ENCODE measurements around the gene EFCAB11. TPM values are rescaled to one million over a fixed set of nuclear protein-coding genes. Genes with fewer than 3 reads are reported as not detected.

EFCAB11 gene
- total and polyA plus RNA-seq, 2 experiments from 2014 or later = 7.2 to 10.8 TPM

DNA sequence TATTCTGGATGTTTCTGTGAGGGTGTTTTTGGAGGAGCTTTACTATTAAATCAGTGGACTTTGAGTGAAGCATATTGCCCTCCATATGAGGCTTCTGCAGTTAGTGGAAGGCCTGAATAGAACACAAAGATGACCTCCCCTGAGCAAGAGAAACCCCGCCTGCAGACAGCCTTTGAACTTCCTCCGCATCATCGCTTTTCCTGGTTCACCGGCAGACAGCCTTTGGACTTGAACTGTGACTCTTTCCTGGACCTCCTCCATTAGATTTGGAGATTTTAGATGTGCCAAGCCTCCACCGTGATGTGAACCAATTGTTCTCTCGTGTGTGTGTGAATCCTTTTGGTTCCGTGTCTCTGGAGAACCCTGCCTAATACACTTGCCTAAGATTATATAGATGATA lies 208.4 kb downstream of the EFCAB11 start:
- Histone ChIP-seq H3K79me2 (no peaks in the 10 kb centered on the region), H2AFZ (no peak overlapping the region), H3K9me2 (replicated peaks; ENCODE audit: insufficient read depth) (no peaks in the 10 kb centered on the region), H3K4me2 (no peak overlapping the region), H3K27me3 (no peaks in the 10 kb centered on the region), H3K9me3 (ENCODE audit: low read depth) (no peaks in the 10 kb centered on the region), H3K27ac (no peak overlapping the region), H3K36me3 (replicated peaks; ENCODE audit: insufficient read depth, low read depth) (no peaks in the 10 kb centered on the region), H3K4me1 (ENCODE audit: insufficient read depth) (no peaks in the 10 kb centered on the region), H4K20me1 (ENCODE audit: insufficient read depth, poor library complexity, severe bottlenecking) (no peaks in the 10 kb centered on the region), H3K4me3 (no peak overlapping the region)
- no peak for TF ChIP-seq EZH2phosphoT487 (IDR thresholded peaks at IDR 0.05; ENCODE audit: low read depth, severe bottlenecking, unreplicated experiment)
- TF ChIP-seq, protein P1, sequence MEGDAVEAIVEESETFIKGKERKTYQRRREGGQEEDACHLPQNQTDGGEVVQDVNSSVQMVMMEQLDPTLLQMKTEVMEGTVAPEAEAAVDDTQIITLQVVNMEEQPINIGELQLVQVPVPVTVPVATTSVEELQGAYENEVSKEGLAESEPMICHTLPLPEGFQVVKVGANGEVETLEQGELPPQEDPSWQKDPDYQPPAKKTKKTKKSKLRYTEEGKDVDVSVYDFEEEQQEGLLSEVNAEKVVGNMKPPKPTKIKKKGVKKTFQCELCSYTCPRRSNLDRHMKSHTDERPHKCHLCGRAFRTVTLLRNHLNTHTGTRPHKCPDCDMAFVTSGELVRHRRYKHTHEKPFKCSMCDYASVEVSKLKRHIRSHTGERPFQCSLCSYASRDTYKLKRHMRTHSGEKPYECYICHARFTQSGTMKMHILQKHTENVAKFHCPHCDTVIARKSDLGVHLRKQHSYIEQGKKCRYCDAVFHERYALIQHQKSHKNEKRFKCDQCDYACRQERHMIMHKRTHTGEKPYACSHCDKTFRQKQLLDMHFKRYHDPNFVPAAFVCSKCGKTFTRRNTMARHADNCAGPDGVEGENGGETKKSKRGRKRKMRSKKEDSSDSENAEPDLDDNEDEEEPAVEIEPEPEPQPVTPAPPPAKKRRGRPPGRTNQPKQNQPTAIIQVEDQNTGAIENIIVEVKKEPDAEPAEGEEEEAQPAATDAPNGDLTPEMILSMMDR (IDR thresholded peaks at IDR 0.05; ENCODE audit: poor library complexity) = no peak
- TF ChIP-seq EZH2 (IDR thresholded peaks at IDR 0.05; ENCODE audit: borderline replicate concordance) = no peak
- no peak for DNase-seq (ENCODE audit: low spot score)
- 97% methylated on average over 7 of the region's 7 CpGs for WGBS (ENCODE audit: low lambda C conversion rate, missing lambda C conversion rate)

Other genes with a start within 250 kb of the EFCAB11 start
- 14.7 and 19.4 TPM in 2 replicates for gene TDP1, start 1.2 kb upstream of the EFCAB11 start, total RNA-seq
- 12.1 and 19.9 TPM in 2 replicates for gene TDP1, start 1.2 kb upstream of the EFCAB11 start, polyA plus RNA-seq
- gene KCNK13, start 107.3 kb upstream of the EFCAB11 start, total RNA-seq = 0.28 and 0.47 TPM in 2 replicates
- gene KCNK13, start 107.3 kb upstream of the EFCAB11 start, polyA plus RNA-seq = 0.15 and 0.58 TPM in 2 replicates

Measured in hepatocyte (in vitro differentiated cells).